Right lobe of liver (tissue), 6 donors: ENCODE results near the gene MRPL22. TPM values are rescaled to one million over a fixed set of nuclear protein-coding genes. Genes with fewer than 3 reads are reported as not detected.
"Not testable (repeated sequence)": the region's sequence is repeated elsewhere in the genome, so short reads cannot be mapped to it uniquely, and the experiment has no call there.

ENCODE experiments used
- ATAC-seq, 4 donors: fragments of 200-7000 bp; cut with Tn5 transposase; one replicate each; pipeline ENCODE4 v1.9.1; 2020; ENCODE audit warnings: mild to moderate bottlenecking in 4 of 4, moderate library complexity in 4 of 4
- DNase-seq, 3 donors: peaks; one replicate each; pipeline ENCODE4 v3.0.0-alpha.2; 2020
- H3K27ac ChIP-seq, 3 donors: fragments of 200-600 bp; one replicate each; pipeline ENCODE4 v1.8.0; 2022
- H3K27me3 ChIP-seq, 2 donors: fragments of 200-600 bp; one replicate each; pipeline ENCODE4 v1.8.0; 2022
- H3K36me3 ChIP-seq, 4 donors: fragments of 200-600 bp; sonication (generic) in 1 of 4; one replicate each; pipeline versions ENCODE4 v1.5.1 to v1.8.0; 2017 to 2022; ENCODE audit warnings: control low read depth in 1 of 4
- H3K4me1 ChIP-seq, 4 donors: fragments of 200-600 bp; sonication (generic) in 1 of 4; one replicate each; pipeline versions ENCODE4 v1.5.1 to v1.8.0; 2017 to 2022; ENCODE audit warnings: control low read depth in 1 of 4
- H3K4me3 ChIP-seq, 3 donors: fragments of 200-600 bp; one replicate each; pipeline ENCODE4 v1.8.0; 2022
- H3K9me3 ChIP-seq, 4 donors: fragments of 200-600 bp; sonication (generic) in 1 of 4; one replicate each; pipeline versions ENCODE4 v1.5.1 to v1.8.0; 2017 to 2022; ENCODE audit warnings: control low read depth in 1 of 4
- POLR2A ChIP-seq: fragments of 450-650 bp; IDR thresholded peaks from one replicate; pipeline ENCODE4 v1.6.1; 2017; ENCODE audit warnings: antibody characterized with exemption, mild to moderate bottlenecking
- WGBS: methylation state at CpG from one replicate; pipeline ENCODE4 v1.1.6; 2018; ENCODE audit warnings: low coverage, low lambda C conversion rate; ENCODE audit not compliant: insufficient coverage; ENCODE audit errors: missing lambda C conversion rate; 5-methylcytosine and 5-hydroxymethylcytosine counted together
- intact Hi-C, 2 donors: fragments of 100-400 bp; cut with DNase I; formaldehyde crosslinking; loops; one replicate each; pipeline versions ENCODE4 v1.11.2 to v1.14.1; 2022
- total RNA-seq, 6 experiments: library from RNA; depleted of rRNA in 2 of 6; stranded (reverse); fragments of >200 nt in 2 of 6; fragmentation: NEBNext Ultra II Directional in 3 of 6; extraction: Animal tissue kit (Norgen Biotek cat#: 25700) in 3 of 6; gene quantifications; one replicate each; pipeline versions ENCODE4 v1.1.0 to v1.2.4, GENCODE V29; 2016 to 2023
- TF ChIP-seq, protein P1 (sequence below), 4 donors: fragments of 200-600 bp in 3 of 4; fragments of 450-650 bp in 1 of 4; IDR thresholded peaks; one replicate each; pipeline versions ENCODE4 v1.5.1 to v1.8.0; 2016 to 2022; ENCODE audit warnings: antibody characterized with exemption in 4 of 4, mild to moderate bottlenecking in 2 of 4
- donor health status: DM: no; HTN: yes; CAD: no.
- donor health status: DM: no; HTN: no; CAD: no.
- donor health status: DM: no; HTN: no; CAD: no.
- donor health status: DM: no; HTN: yes; CAD: no.
- donor health status: DM: no; HTN: yes; CAD: no.

The MRPL22 gene
- total RNA-seq, 6 experiments from 2014 or later: 22.0 to 30.9 (median 26.4) TPM

DNA sequence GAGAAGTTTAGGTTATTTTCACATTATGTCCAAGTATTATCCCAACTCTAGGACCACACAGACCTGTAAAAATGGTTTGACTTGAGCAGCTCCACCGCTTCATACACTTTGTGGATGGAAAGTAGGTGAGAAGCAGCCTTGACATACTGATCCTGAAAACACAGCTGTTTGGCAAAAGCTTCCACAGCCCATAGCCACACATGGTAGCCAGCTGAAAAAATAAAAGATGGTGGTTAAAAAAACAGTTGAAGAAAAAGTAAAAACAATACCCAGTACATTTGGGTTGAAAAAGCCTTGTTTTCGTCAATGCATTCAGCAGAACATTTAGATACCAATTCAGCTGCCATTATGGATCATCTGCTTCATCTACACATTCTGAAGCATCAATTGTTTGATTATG is 39.6 kb upstream of the MRPL22 start:
- no peak overlapping the region for H3K27ac ChIP-seq
- intact Hi-C loops: no loop called here
- no peak for DNase-seq
- no peaks in the 10 kb centered on the region for H3K4me1 ChIP-seq
- H3K4me3 ChIP-seq: no peak overlapping the region
- peaks cover 0 to 56% (median 17%) of the 10 kb centered on the region in 4 donors for H3K36me3 ChIP-seq
- no peak for ATAC-seq
- no peak for TF ChIP-seq POLR2A
- TF ChIP-seq, protein P1, sequence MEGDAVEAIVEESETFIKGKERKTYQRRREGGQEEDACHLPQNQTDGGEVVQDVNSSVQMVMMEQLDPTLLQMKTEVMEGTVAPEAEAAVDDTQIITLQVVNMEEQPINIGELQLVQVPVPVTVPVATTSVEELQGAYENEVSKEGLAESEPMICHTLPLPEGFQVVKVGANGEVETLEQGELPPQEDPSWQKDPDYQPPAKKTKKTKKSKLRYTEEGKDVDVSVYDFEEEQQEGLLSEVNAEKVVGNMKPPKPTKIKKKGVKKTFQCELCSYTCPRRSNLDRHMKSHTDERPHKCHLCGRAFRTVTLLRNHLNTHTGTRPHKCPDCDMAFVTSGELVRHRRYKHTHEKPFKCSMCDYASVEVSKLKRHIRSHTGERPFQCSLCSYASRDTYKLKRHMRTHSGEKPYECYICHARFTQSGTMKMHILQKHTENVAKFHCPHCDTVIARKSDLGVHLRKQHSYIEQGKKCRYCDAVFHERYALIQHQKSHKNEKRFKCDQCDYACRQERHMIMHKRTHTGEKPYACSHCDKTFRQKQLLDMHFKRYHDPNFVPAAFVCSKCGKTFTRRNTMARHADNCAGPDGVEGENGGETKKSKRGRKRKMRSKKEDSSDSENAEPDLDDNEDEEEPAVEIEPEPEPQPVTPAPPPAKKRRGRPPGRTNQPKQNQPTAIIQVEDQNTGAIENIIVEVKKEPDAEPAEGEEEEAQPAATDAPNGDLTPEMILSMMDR (IDR thresholded peaks at IDR 0.05): no peak
- no peaks in the 10 kb centered on the region for H3K27me3 ChIP-seq
- H3K9me3 ChIP-seq: no peaks in the 10 kb centered on the region
- WGBS: 94% methylated on average over 2 of the region's 2 CpGs

DNA sequence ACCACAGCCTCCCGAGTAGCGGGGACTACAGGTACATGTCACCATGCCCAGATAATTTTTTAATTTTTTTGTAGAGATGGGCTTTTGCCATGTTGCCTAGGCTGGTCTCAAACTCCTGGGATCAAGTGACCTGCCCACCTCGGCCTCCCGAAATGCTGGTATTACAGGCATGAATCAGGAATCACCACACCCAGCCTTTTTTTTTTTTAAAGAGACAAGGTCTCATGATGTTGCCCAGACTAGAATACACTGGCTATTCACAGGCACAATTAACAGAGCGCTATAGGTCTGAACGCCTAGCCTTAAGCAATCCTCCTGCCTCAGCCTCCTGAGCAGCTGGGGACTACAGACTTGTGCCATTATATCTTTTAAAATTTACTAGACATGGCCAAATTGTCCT is 39.0 kb upstream of the MRPL22 start:
- 97% methylated on average over 5 of the region's 6 CpGs for WGBS
- Histone ChIP-seq H3K9me3 (no peaks in the 10 kb centered on the region), H3K4me3 (no peak overlapping the region), H3K27ac (no peak overlapping the region), H3K36me3 (peaks cover 0 to 57% (median 18%) of the 10 kb centered on the region in 4 donors), H3K27me3 (no peaks in the 10 kb centered on the region), H3K4me1 (no peaks in the 10 kb centered on the region)
- no peak for ATAC-seq
- intact Hi-C loops: no loop called here
- no peak for DNase-seq
- TF ChIP-seq, protein P1 (IDR thresholded peaks at IDR 0.05): no peak
- TF ChIP-seq POLR2A: no peak

DNA sequence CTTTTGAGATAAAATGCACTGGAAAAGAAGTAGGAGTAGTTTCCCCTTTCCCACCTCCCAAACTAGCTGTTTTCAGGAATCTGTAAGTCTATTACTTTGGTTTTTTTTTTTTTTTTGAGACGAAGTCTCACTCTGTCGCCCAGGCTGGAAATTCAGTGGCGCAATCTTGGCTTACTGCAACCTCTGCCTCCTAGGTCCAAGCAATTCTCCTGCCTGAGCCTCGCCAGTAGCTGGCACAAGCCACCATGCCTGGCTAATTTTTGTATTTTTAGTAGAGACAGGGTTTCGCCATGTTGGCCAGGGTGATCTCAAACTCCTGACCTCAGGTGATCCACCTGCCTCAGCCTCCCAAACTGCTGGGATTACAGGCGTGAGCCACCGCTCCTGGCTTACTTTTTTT is 35.3 kb upstream of the MRPL22 start:
- H3K27me3 ChIP-seq, intact Hi-C loops, H3K4me1 ChIP-seq, H3K9me3 ChIP-seq, H3K4me3 ChIP-seq: not testable (repeated sequence)
- Histone ChIP-seq H3K27ac (peak overlapping the region in 1 of 3 donors; percentile 4), H3K36me3 (peaks cover 0 to 48% (median 15%) of the 10 kb centered on the region in 4 donors)
- ATAC-seq (peak; percentile 41 to 78 (median 66)), DNase-seq (peak; percentile 34 to 85 (median 69))
- WGBS: 51% methylated on average over 7 of the region's 7 CpGs

- intact Hi-C loops: no loop called here
- Histone ChIP-seq H3K4me3 (no peak overlapping the region), H3K27ac (no peak overlapping the region), H3K36me3 (peaks cover 0 to 57% (median 24%) of the 10 kb centered on the region in 4 donors), H3K27me3 (no peaks in the 10 kb centered on the region), H3K4me1 (no peaks in the 10 kb centered on the region), H3K9me3 (no peaks in the 10 kb centered on the region)
- DNase-seq (peak in 1 of 3 donors; percentile 51), ATAC-seq (peak in 1 of 4 donors; percentile 49)
- TF ChIP-seq, protein P1 (IDR thresholded peaks at IDR 0.05): no peak
- TF ChIP-seq POLR2A: no peak
- 70% methylated on average over 3 of the region's 3 CpGs for WGBS
These were observed 24.0 kb upstream of the MRPL22 start for GRCh38 chr5:154916874-154917273.

DNA sequence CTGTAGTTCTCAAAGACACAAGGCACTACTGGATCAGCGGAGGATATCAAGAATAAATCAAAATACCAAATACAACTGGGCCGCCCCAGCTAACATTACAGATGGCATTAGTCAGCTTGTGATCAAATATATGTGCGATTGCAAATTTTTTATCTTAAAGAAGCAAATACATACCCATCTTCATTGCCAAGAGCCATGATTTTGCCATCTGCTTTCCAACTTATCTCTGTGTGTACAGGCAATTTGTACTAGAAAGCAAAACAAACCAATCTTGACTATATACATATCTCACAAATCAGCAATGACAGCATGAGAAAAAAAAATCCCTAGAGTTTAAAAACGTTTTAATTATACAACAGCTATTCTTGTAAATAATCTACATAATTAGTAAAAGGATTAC is 23.1 kb upstream of the MRPL22 start:
- H3K36me3 ChIP-seq: peaks cover 0 to 51% (median 23%) of the 10 kb centered on the region in 4 donors
- no peaks in the 10 kb centered on the region for H3K27me3 ChIP-seq
- H3K9me3 ChIP-seq: no peaks in the 10 kb centered on the region
- H3K4me1 ChIP-seq: no peaks in the 10 kb centered on the region
- no peak overlapping the region for H3K4me3 ChIP-seq
- ATAC-seq (no peak), DNase-seq (no peak)
- H3K27ac ChIP-seq: no peak overlapping the region
- 84% methylated on average over 4 of the region's 4 CpGs for WGBS
- intact Hi-C loops: no loop called here
- TF ChIP-seq POLR2A: no peak
- TF ChIP-seq, protein P1 (IDR thresholded peaks at IDR 0.05): no peak
